Stimulated activated CD4-positive, alpha-beta T cell treated with anti-CD3 and anti-CD28 coated beads, Interleukin-1b, Interleukin-23, amount 100 ng/mL, for 48 hours (primary cell): ENCODE data around the gene EMC10.
"Not testable (repeated sequence)": the region's sequence is repeated elsewhere in the genome, so short reads cannot be mapped to it uniquely, and the experiment has no call there.

Experiments used
- DNase-seq: peaks from one replicate; pipeline ENCODE4 v3.0.0-alpha.2; 2020

EMC10 gene

DNA sequence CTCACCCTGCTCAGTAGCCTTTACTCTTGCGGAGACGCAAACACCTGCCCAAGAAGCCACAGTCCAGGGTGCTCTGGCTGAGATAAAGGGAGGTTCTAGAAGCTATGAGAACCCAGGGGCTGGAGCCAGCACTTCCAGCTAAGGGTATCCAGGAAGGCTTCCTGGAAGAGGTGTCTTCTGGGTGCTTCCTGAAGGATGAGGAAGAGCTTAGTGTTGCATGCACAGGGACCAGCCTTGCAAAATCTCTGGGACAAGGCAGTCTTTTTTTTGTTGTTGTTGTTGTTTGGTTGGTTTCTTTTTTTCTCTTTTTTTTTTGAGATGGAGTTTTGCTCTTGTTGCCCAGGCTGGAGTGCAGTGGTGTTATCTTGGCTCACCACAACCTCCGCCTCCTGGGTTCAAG lies 23.1 kb upstream of the EMC10 start:
- no peak for DNase-seq

DNA sequence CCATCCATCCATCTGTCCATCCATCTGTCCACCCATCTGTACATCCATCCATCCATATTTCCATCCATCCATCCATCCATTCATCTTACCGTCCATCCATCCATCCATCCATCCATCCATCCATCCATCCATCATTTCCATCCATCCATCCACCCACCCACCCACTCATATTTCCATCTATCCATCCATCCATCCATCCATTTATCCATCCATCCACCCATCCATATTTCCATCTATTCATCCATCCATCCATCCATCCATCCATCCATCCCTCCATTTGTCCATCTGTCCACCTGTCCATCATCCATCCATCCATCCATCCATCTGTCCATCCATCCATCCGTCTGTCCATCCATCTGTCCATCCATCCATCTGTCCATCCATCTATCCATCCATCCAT lies 20.3 kb upstream of the EMC10 start:
- DNase-seq: no peak

DNA sequence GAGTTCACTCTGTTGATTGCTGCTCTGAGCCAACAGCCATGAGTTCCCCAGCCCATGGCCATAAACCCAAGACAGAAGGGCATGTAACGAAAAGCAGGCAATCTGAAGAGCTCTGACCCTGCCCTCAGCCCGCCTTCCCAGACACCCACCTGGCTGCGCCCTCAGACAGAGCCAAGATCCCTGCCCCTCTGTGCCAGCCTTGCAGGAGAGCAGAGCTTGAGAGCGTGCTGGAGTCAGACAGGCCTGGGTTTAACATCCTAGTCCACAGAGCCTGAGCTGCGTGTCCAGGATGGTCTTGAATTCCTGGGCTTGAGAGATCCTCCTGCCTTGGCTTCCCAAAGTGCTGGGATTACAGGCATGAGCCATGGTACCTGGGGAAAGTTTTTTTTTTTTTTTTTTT lies 19.0 kb upstream of the EMC10 start:
- no peak for DNase-seq

DNA sequence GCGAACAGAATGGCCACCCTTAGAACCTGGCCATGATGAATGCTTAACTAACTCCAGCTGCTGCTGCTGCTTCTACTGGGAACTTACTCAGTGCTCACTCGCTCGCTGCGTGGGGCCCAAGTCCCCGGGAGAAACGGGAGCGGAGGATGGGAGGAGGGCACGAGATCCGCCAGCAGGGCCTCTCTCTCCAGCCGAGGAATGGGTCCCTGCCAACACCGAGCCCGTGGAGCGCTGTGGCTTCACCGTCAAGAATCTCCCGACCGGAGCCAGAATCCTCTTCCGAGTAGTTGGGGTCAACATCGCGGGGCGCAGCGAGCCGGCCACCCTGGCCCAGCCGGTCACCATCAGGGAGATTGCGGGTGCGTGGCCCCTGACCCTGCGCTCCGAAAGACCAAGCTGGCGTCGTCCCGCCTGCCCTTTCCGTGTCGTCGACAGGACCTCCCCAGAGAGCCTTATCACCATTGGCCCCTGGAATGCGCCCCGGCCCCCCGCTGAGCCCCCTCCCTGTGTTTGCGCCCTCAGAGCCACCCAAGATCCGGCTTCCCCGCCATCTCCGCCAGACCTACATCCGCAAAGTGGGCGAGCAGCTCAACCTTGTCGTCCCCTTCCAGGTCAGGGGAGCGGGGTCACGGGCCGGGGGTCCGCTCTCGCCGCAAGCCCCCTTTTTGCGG lies 17.8 kb upstream of the EMC10 start:
- DNase-seq: no peak

DNA sequence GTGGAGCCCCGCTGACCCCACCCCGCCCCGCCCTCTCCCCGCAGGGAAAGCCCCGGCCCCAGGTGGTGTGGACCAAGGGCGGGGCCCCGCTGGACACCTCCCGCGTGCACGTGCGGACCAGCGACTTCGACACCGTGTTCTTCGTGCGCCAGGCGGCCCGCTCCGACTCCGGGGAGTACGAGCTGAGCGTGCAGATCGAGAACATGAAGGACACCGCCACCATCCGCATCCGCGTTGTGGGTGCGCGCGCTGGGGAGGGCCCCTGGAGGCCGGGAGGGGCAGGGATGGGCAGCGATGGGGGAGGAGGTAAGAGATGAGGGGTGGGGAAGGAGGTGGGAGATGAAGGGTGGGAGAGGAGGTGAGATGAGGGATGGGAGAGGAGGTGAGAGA lies 17.2 kb upstream of the EMC10 start:
- no peak for DNase-seq

DNA sequence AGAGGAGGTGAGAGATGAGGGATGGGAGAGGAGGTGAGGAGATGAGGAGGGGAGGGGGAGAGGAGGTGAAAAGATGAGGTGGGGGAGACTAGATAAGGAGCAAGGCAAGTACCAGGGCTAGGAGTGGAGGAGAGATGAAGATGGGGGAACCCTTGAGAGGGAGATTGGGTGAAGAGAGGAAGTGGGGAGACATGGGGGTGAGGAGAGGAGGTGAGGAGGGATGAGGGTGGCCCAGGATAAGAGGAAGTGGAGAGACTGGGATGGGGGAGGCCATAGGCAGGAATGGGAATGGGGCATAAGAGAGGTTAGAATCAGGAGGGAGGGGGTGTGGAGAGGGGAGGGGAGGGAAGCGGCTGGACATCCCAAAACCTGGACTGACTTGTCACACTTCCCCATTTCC lies 16.7 kb upstream of the EMC10 start:
- DNase-seq: no peak

DNA sequence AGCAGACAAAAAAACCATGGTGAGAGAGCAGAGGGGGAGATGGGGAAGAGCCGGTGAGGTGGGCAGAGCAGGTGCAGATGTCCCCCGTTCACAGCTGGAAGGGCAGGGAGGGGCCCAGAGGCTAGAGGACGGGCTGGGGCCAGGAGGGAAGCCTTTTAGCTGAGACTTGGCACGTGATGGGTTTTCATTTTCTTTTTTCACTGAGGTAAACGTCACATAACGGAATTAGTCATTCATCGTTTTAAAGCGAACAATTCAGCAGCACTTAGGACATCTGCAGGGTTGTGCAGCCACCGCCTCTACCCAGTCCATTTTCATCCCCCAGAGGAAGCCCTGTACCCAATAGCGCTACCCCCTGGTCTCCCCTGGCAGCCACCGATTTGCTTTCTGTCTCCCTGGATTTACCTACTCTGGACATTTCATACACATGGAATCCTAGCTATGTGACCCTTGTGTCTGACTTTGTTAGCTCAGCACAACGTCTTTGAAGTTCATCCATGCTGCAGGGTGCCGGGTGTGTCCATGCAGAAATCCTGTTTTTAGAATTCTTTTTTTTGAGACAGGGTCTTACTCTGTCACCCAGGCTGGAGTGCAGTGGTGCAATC lies 16.0 kb upstream of the EMC10 start:
- DNase-seq: no peak

DNA sequence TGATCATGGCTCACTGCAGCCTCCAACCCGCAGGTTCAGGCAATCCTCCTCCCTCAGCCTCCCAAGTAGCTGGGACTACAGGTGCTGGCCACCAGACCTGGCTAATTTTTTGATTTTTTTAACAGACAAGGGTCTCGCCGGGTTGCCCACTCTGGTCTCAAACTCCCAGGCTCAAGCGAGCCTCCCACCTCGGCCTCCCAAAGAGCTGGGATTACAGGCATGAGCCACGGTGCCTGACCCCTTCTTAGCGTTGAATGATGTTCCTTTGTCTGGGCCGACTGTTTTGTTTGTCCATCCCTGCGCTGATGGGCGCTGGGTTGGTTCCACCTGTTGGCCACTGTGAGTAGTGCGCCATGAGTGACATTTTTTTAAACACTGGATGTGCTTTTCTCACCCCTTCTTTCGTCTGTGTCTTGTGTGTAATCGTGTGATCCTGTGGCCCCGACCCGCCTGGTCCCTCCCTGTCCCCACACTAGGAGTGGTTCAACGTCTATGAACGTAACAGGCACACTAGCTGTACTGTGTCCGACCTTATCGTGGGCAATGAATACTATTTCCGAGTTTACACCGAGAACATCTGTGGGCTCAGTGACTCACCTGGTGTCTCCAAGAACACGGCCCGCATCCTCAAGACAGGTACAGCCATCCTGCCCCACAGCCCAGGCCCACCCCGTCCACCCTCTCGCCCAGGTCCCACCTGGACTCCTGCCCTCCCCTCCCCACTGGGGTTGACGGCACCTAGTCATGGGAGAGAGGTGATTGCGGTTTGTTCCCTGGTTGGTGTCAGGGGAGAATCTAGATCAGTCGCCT lies 15.0 kb upstream of the EMC10 start:
- peak; percentile 62 for DNase-seq

DNA sequence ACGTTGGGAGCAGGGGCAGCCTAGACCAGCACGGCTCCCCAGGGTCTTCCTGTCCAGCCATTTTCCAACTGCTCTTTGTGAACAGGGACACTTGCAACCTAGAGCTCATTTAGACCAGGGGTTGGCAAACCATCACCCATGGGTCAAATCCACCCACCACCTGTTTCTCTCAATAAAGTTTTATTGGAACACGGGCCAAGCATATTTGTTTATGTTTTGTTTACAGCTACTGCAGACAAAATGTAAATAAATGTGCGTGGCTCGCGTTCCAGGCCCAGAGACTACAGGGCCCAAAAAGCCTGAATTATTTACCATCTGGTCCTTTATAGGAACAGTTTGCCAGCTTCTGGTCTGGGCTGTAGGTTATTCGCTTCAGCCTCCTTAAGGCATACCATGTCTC lies 13.3 kb upstream of the EMC10 start:
- no peak for DNase-seq

DNA sequence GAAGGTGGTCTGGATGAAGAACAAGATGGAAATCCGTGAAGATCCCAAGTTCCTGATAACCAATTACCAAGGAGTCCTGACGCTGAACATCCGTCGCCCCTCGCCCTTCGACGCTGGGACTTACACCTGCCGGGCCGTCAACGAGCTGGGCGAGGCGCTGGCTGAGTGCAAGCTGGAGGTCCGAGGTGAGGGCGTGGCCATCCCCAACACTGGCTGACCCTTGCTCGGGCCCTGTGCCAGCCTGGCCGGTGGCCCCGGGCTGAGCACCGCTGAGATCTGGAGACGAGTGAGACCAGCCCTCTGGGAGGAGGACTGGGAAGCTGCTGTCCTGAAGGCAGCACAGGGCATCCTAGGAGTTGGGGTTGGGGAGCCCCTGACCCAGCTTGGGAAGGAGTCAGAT lies 12.0 kb upstream of the EMC10 start:
- DNase-seq: no peak

DNA sequence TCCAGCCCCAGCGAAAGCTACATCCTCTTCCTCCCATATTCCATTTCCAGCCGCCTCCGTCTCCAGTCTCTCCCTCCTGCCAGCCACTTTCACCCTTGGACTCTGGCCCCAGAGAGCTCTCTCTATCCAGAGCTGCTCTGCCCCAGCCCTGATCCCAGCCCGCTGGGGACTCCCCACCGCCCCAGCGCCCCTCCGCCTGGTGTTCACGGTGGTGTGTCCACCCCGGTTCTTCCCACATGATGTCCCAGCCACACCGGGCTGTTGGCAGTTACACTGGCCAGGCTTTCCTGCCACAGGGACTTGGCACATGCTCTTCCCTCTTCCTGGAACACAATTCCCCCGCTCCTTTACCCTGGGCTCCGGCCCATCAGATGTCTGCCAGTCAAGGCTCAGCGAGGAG lies 11.3 kb upstream of the EMC10 start:
- no peak for DNase-seq

DNA sequence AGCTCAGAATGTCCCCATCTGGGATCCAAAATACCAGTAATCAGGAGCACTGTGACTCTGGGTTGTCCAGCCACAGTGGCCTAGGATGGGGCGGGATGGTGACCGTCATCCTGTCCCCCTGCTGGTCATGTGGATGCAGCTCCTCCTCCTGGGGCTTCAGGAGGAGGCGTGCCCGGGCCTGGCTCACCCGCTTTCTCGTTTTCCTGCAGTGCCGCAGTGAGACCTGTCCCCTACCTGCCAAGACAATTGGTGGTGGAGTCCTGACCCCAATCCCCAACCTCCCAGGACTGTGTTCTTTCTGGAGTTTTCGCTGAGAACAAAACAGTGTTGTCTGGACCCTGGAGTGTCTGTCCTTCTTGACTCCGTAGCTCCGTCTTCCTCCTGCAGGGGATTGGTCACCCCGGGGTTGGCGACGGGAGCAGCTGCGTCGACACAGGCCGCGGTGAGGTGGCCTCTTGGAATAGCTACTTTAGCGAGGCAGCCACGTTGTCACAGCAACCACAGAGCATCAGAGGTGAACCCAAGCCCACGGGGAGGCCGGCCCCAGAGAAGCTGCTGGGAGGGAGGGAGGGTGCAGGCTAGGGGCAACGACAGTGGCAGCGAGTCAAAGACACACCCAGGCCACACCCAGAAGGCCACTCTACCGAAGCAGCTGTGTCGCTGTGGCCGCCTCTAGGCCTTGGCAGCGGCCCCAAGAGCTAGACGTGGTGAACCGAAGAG lies 10.2 kb upstream of the EMC10 start:
- DNase-seq: no peak

DNA sequence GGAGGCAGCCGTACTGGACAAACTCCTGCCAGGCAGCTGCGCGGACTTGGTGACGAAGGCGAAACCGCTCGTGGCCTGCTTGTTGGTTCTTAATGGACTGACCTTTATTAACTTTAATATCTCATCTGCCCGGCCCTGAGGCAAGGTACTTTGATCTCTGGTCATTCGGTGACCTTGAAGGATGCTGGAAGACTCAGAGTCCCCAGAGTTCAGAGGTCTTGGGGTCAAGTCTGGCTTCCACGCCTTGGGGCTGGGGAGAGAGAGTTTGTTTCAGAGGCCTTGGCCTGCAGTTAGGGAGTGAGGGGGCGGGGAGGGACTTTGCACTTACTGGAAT lies 9.6 kb upstream of the EMC10 start:
- DNase-seq: no peak

DNA sequence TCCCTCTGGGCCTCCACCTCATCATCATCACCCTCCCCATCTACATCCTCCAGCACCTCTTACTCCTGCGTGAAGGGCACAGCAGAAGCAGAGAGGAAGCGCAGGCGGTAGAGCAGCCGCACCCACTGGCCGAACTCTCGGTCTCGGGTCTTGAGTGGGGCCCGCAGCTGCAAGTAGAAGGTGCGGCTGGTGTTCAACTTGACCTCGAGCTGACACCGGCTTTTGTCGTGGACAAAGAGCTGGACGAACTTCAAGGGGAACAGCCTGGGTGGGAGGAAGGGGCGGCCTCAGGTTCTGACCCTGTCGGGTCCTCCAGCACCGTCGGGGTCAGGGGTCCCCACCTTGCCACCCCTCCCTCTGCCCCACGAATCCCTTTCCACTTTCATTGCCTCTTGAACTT lies 8.7 kb upstream of the EMC10 start:
- DNase-seq: no peak

DNA sequence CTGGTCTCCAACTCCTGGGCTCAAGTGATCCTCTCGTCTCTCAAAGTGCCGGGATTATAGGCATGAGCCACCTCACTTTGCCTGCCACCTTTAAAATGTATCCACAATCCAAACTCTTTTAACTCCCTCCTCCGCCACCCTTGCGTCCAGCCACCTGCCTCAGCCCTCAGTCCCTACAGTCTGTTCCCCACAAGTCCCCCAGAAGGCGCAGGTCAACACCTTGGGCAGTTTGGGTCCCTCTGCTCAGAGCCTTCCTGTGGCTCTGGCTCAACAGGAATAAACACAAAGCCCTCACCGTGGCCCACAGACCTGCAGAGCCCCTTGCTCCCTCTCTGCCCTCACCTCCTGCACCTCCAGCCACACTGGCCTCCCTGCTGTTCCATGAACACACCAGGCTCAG lies 7.5 kb upstream of the EMC10 start:
- no peak for DNase-seq

DNA sequence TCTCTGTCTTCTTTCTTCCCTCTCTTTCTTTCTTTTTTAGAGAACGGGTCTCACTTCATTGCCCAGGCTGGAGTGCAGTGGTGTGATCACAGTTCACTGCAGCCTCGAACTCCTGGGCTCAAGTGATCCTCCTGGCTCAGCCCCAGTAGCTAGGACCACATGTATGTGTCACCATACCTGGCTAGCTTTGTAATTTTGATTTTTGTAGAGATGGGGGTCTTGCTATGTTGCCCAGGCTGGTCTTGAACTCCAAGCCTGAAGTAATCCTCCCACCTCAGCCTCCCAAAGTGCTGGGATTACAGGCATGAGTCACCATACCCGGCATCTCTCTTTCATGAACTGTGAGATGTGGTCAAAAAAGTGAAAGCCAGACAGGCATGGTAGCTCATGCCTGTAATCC lies 3.0 kb upstream of the EMC10 start:
- not testable (repeated sequence) for DNase-seq

DNA sequence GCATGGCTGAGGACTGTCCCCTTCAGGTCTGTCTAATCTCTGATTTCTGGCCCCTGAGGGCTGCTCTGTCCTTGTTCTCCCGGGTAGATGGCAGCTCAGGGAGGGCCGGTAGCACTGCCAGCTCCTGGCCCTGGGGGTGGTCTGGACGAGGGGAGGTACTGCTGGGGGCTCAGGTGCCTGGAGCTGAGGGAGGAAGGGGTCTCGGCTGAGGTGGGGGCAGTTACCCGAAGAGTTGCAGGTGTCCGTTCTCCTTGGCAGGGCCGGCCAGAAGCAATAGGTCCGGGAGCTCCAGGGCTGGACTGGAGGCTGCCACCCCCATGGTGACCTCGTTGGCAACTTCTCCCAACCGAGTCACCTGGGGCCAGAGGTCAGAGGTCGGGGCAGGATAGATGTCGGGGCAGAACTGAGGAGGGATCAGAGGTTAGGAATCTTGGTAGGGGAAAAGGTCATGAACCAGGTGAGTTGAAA lies 1.2 kb upstream of the EMC10 start:
- no peak for DNase-seq

DNA sequence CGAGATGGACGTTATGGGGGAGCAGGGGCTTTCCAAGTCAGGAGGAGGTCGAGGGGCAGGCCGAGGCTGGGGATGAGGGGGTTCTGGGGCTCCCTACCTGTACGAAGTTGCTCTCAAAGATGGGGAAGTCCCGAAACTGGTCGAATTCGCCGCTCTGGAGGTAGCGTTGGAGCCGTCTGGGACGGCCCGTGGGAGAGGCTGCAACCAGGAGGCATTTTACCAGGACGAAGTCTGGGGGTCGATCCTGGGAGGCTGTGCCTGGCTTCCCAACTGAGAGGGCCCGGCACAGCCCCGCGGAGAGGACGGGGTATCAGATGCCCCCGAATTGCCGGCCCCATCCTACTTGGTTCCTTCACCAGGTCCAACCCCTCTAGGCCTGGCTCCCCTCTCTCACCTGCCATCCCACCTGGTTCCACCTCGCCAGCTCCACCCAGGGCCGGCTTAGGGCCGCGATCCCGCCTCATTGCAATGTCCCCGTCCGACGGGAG lies 527 bp upstream of the EMC10 start:
- no peak for DNase-seq

DNA sequence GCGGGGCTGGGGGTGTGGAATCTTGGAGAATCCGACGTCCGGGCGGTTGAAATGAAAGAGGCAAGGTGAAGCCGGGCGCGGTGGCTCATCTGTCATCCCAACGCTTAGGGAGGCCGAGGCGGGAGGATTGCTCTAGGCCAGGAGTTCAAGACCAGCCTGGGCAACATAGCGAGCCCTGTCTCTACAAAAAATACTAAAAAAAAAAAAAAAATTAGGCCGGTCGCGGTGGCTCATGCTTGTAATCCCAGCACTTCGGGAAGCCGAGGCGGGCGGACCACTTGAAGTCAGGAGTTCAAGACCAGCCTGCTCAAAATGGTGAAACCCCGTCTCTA lies 566 bp downstream of the EMC10 start:
- no peak for DNase-seq

DNA sequence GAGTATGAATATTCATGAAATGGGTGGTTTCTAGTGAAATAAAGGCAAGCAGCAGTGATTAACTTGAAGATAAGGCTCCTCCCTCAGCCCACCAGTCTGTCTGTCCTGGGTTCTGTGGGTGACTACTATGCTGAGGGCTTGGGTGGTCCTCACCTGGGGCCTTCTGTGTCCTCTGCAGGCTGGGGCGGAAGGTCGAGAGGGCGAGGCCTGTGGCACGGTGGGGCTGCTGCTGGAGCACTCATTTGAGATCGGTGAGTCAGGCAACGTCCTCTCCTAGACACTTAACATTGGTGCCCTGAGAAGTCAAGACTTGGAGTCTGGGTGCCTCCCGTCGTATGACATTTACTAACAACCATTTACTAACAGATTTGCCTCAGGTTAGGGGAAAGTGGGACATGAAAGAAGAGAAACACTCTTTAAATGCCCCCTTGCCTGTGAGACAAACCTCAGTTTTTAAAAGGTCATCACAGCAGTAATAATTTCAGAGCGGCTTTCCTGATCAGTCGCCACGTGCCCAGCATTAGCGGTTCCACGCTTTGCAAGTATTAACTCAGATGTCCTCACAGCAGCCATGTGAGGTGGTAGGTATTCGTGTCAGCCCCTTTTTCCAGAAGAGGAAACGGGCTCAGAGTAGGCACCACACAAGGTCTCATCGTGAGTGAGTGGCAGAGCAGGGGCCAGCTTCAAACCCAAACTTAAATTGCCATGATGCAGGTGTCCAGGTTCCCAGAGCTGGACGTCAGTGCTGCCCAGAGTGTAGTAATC lies 1.6 kb downstream of the EMC10 start:
- DNase-seq: no peak

DNA sequence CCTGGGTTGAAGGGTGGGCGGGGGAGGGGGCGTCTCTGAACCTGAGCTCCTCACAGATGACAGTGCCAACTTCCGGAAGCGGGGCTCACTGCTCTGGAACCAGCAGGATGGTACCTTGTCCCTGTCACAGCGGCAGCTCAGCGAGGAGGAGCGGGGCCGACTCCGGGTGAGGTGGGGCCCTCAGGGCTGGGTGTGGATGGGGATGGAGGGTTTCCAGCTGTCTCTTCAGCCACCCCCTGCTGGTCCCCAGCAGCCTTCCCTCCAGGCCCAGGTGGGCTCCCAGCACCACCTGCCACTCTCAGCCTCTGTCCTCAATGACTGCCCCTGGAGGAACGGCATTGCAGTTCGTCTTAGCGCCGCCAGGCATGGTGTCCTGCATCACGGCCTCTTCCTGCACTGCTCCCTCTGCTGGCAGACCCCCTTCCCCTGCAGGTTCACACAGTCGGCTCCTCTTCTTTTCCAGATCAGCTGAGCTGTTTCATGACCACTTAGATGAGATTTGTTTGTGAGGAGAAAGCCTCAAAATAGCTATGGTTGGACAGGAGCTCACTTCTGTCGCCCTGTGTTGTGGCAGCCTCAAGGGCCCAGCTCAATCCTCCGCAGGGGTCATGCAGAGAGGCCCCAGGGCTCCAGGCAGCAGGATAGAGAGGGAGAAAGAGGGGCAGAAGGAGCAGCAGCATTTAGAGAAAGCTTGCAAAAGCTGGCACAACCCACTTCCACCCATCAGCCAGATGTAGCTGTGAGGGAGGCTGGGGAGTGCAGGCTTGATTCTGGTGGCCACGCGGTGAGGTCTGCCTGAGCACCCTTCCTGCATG lies 2.8 kb downstream of the EMC10 start:
- peak; percentile 27 for DNase-seq

DNA sequence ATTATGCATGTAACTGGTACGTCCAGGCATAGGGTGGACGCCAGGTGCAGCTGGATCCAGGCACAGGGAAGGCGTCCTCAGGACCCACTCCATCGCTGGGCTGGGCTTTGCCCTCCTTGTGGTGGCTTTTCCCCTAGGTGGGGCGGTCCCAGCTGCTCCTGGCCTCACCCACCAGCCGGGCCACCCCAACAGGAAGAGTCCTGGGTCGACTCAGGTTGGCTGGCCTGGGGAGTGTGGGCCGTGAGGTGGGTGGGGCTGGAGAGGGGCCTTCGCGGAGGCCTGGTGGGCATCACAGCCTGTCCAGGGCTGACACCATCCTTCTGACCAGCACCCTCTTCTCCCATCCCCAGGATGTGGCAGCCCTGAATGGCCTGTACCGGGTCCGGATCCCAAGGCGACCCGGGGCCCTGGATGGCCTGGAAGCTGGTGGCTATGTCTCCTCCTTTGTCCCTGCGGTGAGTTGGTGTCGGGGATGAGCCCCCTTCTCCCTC lies 3.5 kb downstream of the EMC10 start:
- DNase-seq: no peak
